Measurements from ENCODE around the gene SLC16A11. TPM values are rescaled to one million over a fixed set of nuclear protein-coding genes. Genes with fewer than 3 reads are reported as not detected.

SLC16A11 gene
- polyA plus RNA-seq, 1 donor (not counting 4 experiments of a cell fraction or from before 2014, with no cell fraction given) = not detected

- dilution Hi-C loops (cut with MboI; ENCODE audit: extremely low pct_ligation_motif_present, low sequenced_read_pairs) = no loop called here
- Histone ChIP-seq H3K27ac (ENCODE audit: control insufficient read depth, insufficient read depth, low read length) (no peak within 1 kb of the TSS), H3K4me2 (ENCODE audit: control insufficient read depth, extremely low read depth, insufficient read depth, low read depth, low read length) (peak within 1 kb of the TSS; percentile 56), H3K4me3 (ENCODE audit: control insufficient read depth in 2 of 3, extremely low read depth in 1 of 3, insufficient read depth in 2 of 3, low read depth in 1 of 3, low read length in 3 of 3) (peak within 1 kb of the TSS in 2 of 3 experiments; percentile 10 to 23), H3K4me1 (ENCODE audit: control insufficient read depth, extremely low read depth, insufficient read depth, low read length) (peaks cover 2% of the 10 kb centered on the region), H3K27me3 (ENCODE audit: control insufficient read depth, extremely low read depth, insufficient read depth, low read length) (peaks cover 12% of the 10 kb centered on the region), H3K79me2 (ENCODE audit: control insufficient read depth, insufficient read depth, low read length) (no peaks in the 10 kb centered on the region), H3K36me3 (ENCODE audit: control insufficient read depth in 2 of 2, extremely low read depth in 1 of 2, insufficient read depth in 2 of 2, low read length in 2 of 2) (no peaks in the 10 kb centered on the region), H3K9me1 (ENCODE audit: control insufficient read depth, extremely low read depth, insufficient read depth, low read length) (no peaks in the 10 kb centered on the region), H3K9me3 (ENCODE audit: control insufficient read depth, low read depth, low read length) (no peaks in the 10 kb centered on the region), H2AFZ (ENCODE audit: control insufficient read depth, low read length) (peak within 1 kb of the TSS; percentile 70), H4K20me1 (ENCODE audit: control insufficient read depth, extremely low read depth, insufficient read depth, low read length) (no peaks in the 10 kb centered on the region), H3K9ac (ENCODE audit: control insufficient read depth, extremely low read depth, insufficient read depth, low read length) (peak within 1 kb of the TSS; percentile 18)
- no peak for FAIRE-seq
- TF ChIP-seq CTCF (optimal IDR thresholded peaks at IDR 0.05 in 1 of 3, IDR thresholded peaks at IDR 0.05 in 1 of 3, conservative IDR thresholded peaks at IDR 0.05 in 1 of 3; ENCODE audit: extremely low read depth in 1 of 3, insufficient read depth in 2 of 3, low read length in 3 of 3) (no peak), EZH2 (IDR thresholded peaks at IDR 0.05; ENCODE audit: low read length) (no peak)
- no peak for DNase-seq (ENCODE audit: low read depth, low spot score)
Measured at GRCh38 chr17:7022781-7023571, 20.9 kb downstream of the SLC16A11 start, which contains the start of gene BCL6B. BCL6B (plus strand) TSS chr17:7023050; CDS start chr17:7023672, 622 bp downstream.

- Histone ChIP-seq H2AFZ (ENCODE audit: control insufficient read depth, low read length) (peak overlapping the region; percentile 68), H3K36me3 (ENCODE audit: control insufficient read depth in 2 of 2, extremely low read depth in 1 of 2, insufficient read depth in 2 of 2, low read length in 2 of 2) (peaks cover 0 to under 1% of the 10 kb centered on the region in 2 experiments), H3K4me2 (ENCODE audit: control insufficient read depth, extremely low read depth, insufficient read depth, low read depth, low read length) (peak overlapping the region; percentile 23), H3K9ac (ENCODE audit: control insufficient read depth, extremely low read depth, insufficient read depth, low read length) (no peak overlapping the region), H3K4me3 (ENCODE audit: control insufficient read depth in 2 of 3, extremely low read depth in 1 of 3, insufficient read depth in 2 of 3, low read depth in 1 of 3, low read length in 3 of 3) (peak overlapping the region in 1 of 3 experiments; percentile 23), H3K9me3 (ENCODE audit: control insufficient read depth, low read depth, low read length) (no peaks in the 10 kb centered on the region), H4K20me1 (ENCODE audit: control insufficient read depth, extremely low read depth, insufficient read depth, low read length) (no peaks in the 10 kb centered on the region), H3K27ac (ENCODE audit: control insufficient read depth, insufficient read depth, low read length) (no peak overlapping the region), H3K79me2 (ENCODE audit: control insufficient read depth, insufficient read depth, low read length) (no peaks in the 10 kb centered on the region), H3K27me3 (ENCODE audit: control insufficient read depth, extremely low read depth, insufficient read depth, low read length) (peaks cover 12% of the 10 kb centered on the region), H3K9me1 (ENCODE audit: control insufficient read depth, extremely low read depth, insufficient read depth, low read length) (no peaks in the 10 kb centered on the region), H3K4me1 (ENCODE audit: control insufficient read depth, extremely low read depth, insufficient read depth, low read length) (peaks cover 2% of the 10 kb centered on the region)
- FAIRE-seq (no peak), DNase-seq (ENCODE audit: low read depth, low spot score) (no peak)
- dilution Hi-C loops (cut with MboI; ENCODE audit: extremely low pct_ligation_motif_present, low sequenced_read_pairs) = no loop called here
- TF ChIP-seq EZH2 (IDR thresholded peaks at IDR 0.05; ENCODE audit: low read length) = no peak
- TF ChIP-seq CTCF (optimal IDR thresholded peaks at IDR 0.05 in 1 of 3, IDR thresholded peaks at IDR 0.05 in 1 of 3, conservative IDR thresholded peaks at IDR 0.05 in 1 of 3; ENCODE audit: extremely low read depth in 1 of 3, insufficient read depth in 2 of 3, low read length in 3 of 3) = peak; percentile 73 to 98 (median 95)
Measured at GRCh38 chr17:7021993-7022778, 21.7 kb downstream of the SLC16A11 start.

All from keratinocyte (primary cell).